Retina (tissue), 1 donor: Measurements from ENCODE around the gene QRFPR.
"Not testable (repeated sequence)": the region's sequence is repeated elsewhere in the genome, so short reads cannot be mapped to it uniquely, and the experiment has no call there.

Experiments used
- DNase-seq: peaks from one replicate; pipeline ENCODE4 v3.0.0-alpha.2; 2016

Gene QRFPR

GRCh38 chr4:121338518-121338917 lies 42.3 kb downstream of the QRFPR start:
- DNase-seq = no peak

GRCh38 chr4:121336706-121337105 lies 44.1 kb downstream of the QRFPR start:
- no peak for DNase-seq

- DNase-seq = no peak
Observed at GRCh38 chr4:121330180-121330665, 50.6 kb downstream of the QRFPR start.

GRCh38 chr4:121326597-121326996 lies 54.2 kb downstream of the QRFPR start:
- DNase-seq = no peak

GRCh38 chr4:121324331-121324730 lies 56.5 kb downstream of the QRFPR start:
- DNase-seq = no peak

- no peak for DNase-seq
Observed at GRCh38 chr4:121321466-121321865, 59.4 kb downstream of the QRFPR start.

GRCh38 chr4:121316091-121316490 lies 64.7 kb downstream of the QRFPR start:
- no peak for DNase-seq

GRCh38 chr4:121313430-121313829 lies 67.4 kb downstream of the QRFPR start:
- not testable (repeated sequence) for DNase-seq

- DNase-seq = no peak
Observed at GRCh38 chr4:121308828-121309227, 72.0 kb downstream of the QRFPR start.

GRCh38 chr4:121308328-121308663 lies 72.5 kb downstream of the QRFPR start:
- no peak for DNase-seq

- DNase-seq = no peak
Observed at GRCh38 chr4:121307445-121308327, 73.1 kb downstream of the QRFPR start.

- no peak for DNase-seq
Observed at GRCh38 chr4:121306931-121307330, 73.9 kb downstream of the QRFPR start.

GRCh38 chr4:121304893-121305292 lies 75.9 kb downstream of the QRFPR start:
- DNase-seq = no peak

GRCh38 chr4:121299367-121299766 lies 81.5 kb downstream of the QRFPR start:
- DNase-seq = no peak

GRCh38 chr4:121283319-121283718 lies 97.5 kb downstream of the QRFPR start:
- no peak for DNase-seq

- DNase-seq = no peak
Observed at GRCh38 chr4:121280425-121280824, 100.4 kb downstream of the QRFPR start.

- no peak for DNase-seq
Observed at GRCh38 chr4:121278811-121279368, 101.9 kb downstream of the QRFPR start.
